Parathyroid adenoma (tissue), 2 donors: ENCODE results near the gene PTPRC.

Experiments used
- H2AFZ ChIP-seq: fragments of 300-600 bp; sonication (generic); one replicate; pipeline ENCODE4 v1.7.0; 2017; ENCODE audit warnings: antibody characterized with exemption, mild to moderate bottlenecking
- H3K27ac ChIP-seq: fragments of 300-600 bp; sonication (generic); one replicate; pipeline ENCODE4 v1.7.0; 2017
- H3K27me3 ChIP-seq: fragments of 300-600 bp; sonication (generic); one replicate; pipeline ENCODE4 v1.7.0; 2017; ENCODE audit warnings: low read length; ENCODE audit not compliant: control insufficient read depth, insufficient read depth
- H3K36me3 ChIP-seq: fragments of 300-600 bp; sonication (generic); one replicate; pipeline ENCODE4 v1.7.0; 2017; ENCODE audit warnings: low read length; ENCODE audit not compliant: control insufficient read depth, insufficient read depth
- H3K4me1 ChIP-seq: fragments of 300-600 bp; sonication (generic); one replicate; pipeline ENCODE4 v1.7.0; 2017; ENCODE audit warnings: control low read depth
- H3K4me2 ChIP-seq: fragments of 300-600 bp; sonication (generic); one replicate; pipeline ENCODE4 v1.7.0; 2017; ENCODE audit warnings: low read length
- H3K4me3 ChIP-seq: fragments of 300-600 bp; sonication (generic); one replicate; pipeline ENCODE4 v1.7.0; 2017; ENCODE audit warnings: low read depth, low read length
- H3K79me2 ChIP-seq: fragments of 300-600 bp; sonication (generic); one replicate; pipeline ENCODE4 v1.7.0; 2017; ENCODE audit warnings: control low read depth
- H3K9ac ChIP-seq: fragments of 300-600 bp; sonication (generic); one replicate; pipeline ENCODE4 v1.7.0; 2017; ENCODE audit warnings: mild to moderate bottlenecking
- H3K9me3 ChIP-seq: fragments of 300-600 bp; sonication (generic); one replicate; pipeline ENCODE4 v1.7.0; 2017; ENCODE audit warnings: low read length; ENCODE audit not compliant: control insufficient read depth
- CTCF ChIP-seq: fragments of 300-600 bp; sonication (generic); IDR thresholded peaks from one replicate; pipeline ENCODE4 v1.7.0; 2017; ENCODE audit warnings: antibody characterized with exemption, mild to moderate bottlenecking
- donor health status: primary hyperparathyroidism.

PTPRC gene

GRCh38 chr1:198667186-198667585, 28.3 kb downstream of the PTPRC start:
- no peak overlapping the region for H3K27ac ChIP-seq
- no peaks in the 10 kb centered on the region for H3K9me3 ChIP-seq
- no peak overlapping the region for H3K4me3 ChIP-seq
- peaks cover 4% of the 10 kb centered on the region for H3K4me1 ChIP-seq
- H3K4me2 ChIP-seq = no peak overlapping the region
- no peaks in the 10 kb centered on the region for H3K79me2 ChIP-seq
- H3K36me3 ChIP-seq = no peaks in the 10 kb centered on the region
- H2AFZ ChIP-seq = no peak overlapping the region
- no peak for TF ChIP-seq CTCF
- no peak overlapping the region for H3K9ac ChIP-seq
- no peaks in the 10 kb centered on the region for H3K27me3 ChIP-seq

- H3K79me2 ChIP-seq = no peaks in the 10 kb centered on the region
- no peak overlapping the region for H2AFZ ChIP-seq
- H3K4me2 ChIP-seq = no peak overlapping the region
- H3K9me3 ChIP-seq = no peaks in the 10 kb centered on the region
- H3K36me3 ChIP-seq = no peaks in the 10 kb centered on the region
- no peaks in the 10 kb centered on the region for H3K27me3 ChIP-seq
- H3K9ac ChIP-seq = no peak overlapping the region
- no peak overlapping the region for H3K4me3 ChIP-seq
- no peak for TF ChIP-seq CTCF
- H3K27ac ChIP-seq = no peak overlapping the region
- peaks cover 4% of the 10 kb centered on the region for H3K4me1 ChIP-seq
These were observed 29.0 kb downstream of the PTPRC start for GRCh38 chr1:198667807-198668206.

- peaks cover 4% of the 10 kb centered on the region for H3K4me1 ChIP-seq
- no peaks in the 10 kb centered on the region for H3K79me2 ChIP-seq
- no peak overlapping the region for H3K9ac ChIP-seq
- no peak overlapping the region for H3K4me2 ChIP-seq
- H2AFZ ChIP-seq = no peak overlapping the region
- no peak overlapping the region for H3K27ac ChIP-seq
- no peaks in the 10 kb centered on the region for H3K9me3 ChIP-seq
- no peak overlapping the region for H3K4me3 ChIP-seq
- H3K36me3 ChIP-seq = no peaks in the 10 kb centered on the region
- H3K27me3 ChIP-seq = no peaks in the 10 kb centered on the region
- TF ChIP-seq CTCF = no peak
These were observed 30.3 kb downstream of the PTPRC start for GRCh38 chr1:198669023-198669698.

GRCh38 chr1:198669771-198670170, 30.9 kb downstream of the PTPRC start:
- Histone ChIP-seq H3K9ac (no peak overlapping the region), H3K4me1 (peaks cover 4% of the 10 kb centered on the region)

More at GRCh38 chr1:198669771-198670170, 30.9 kb downstream of the PTPRC start:
- Histone ChIP-seq H3K27ac (no peak overlapping the region), H3K4me3 (no peak overlapping the region), H3K36me3 (no peaks in the 10 kb centered on the region), H2AFZ (no peak overlapping the region), H3K4me2 (no peak overlapping the region), H3K9me3 (no peaks in the 10 kb centered on the region), H3K79me2 (no peaks in the 10 kb centered on the region), H3K27me3 (no peaks in the 10 kb centered on the region)
- TF ChIP-seq CTCF = no peak
